PC-9 (cell line): Measurements from ENCODE around the gene GJC1. TPM values are rescaled to one million over a fixed set of nuclear protein-coding genes. Genes with fewer than 3 reads are reported as not detected.

Experiments used
- BruUV-seq: library from RNA; stranded (reverse); fragments of 400-500 nt; replicated peaks from 2 replicates; lab custom pipeline; 2021; lab: Mats Ljungman, UMichigan
- CTCF ChIA-PET: fragments of 300-600 bp; sonication (Branson Sonifier 250); formaldehyde crosslinking; loops from one replicate; lab custom pipeline; 2022; ENCODE audit warnings: antibody characterized with exemption; lab: Charles Lee
- POLR2A ChIA-PET: fragments of 300-600 bp; sonication (Branson Sonifier 250); formaldehyde crosslinking; loops from one replicate; lab custom pipeline; 2022; ENCODE audit warnings: antibody characterized with exemption; ENCODE audit not compliant: unreplicated experiment; lab: Charles Lee
- DNase-seq, 2 experiments: peaks; one replicate each; pipeline versions ENCODE4 v3.0.0 to v3.0.0-alpha.2; 2015 to 2022; ENCODE audit warnings: mixed read lengths in 1 of 2
- H2AFZ ChIP-seq: fragments of 200-600 bp; sonication (generic); 2 replicates; pipeline ENCODE4 v1.8.1; 2017; ENCODE audit warnings: antibody characterized with exemption
- H3F3A ChIP-seq: fragments of 200-600 bp; sonication (generic); 2 replicates; pipeline ENCODE4 v1.8.1; 2017; ENCODE audit warnings: antibody characterized with exemption, mild to moderate bottlenecking, low read depth; ENCODE audit not compliant: insufficient read depth
- H3K27ac ChIP-seq: fragments of 200-600 bp; sonication (generic); 2 replicates; pipeline ENCODE4 v1.6.1; 2016; ENCODE audit warnings: mixed run types
- H3K27me3 ChIP-seq: fragments of 200-600 bp; sonication (generic); 2 replicates; pipeline ENCODE4 v1.6.1; 2016; ENCODE audit warnings: low read depth, mixed run types; ENCODE audit not compliant: insufficient read depth
- H3K36me3 ChIP-seq: fragments of 200-600 bp; sonication (generic); 2 replicates; pipeline ENCODE4 v1.6.1; 2016; ENCODE audit warnings: low read depth, mixed run types
- H3K4me1 ChIP-seq: fragments of 200-600 bp; sonication (generic); replicated peaks from 2 replicates; pipeline ENCODE4 v1.6.1; 2016; ENCODE audit warnings: mixed run types; ENCODE audit not compliant: insufficient read depth
- H3K4me2 ChIP-seq: fragments of 200-600 bp; sonication (generic); 2 replicates; pipeline ENCODE4 v1.6.1; 2017; ENCODE audit warnings: mixed run types
- H3K4me3 ChIP-seq: fragments of 200-600 bp; sonication (generic); 2 replicates; pipeline ENCODE4 v1.6.1; 2016; ENCODE audit warnings: mixed run types
- H3K79me2 ChIP-seq: fragments of 200-600 bp; sonication (generic); 2 replicates; pipeline ENCODE4 v1.6.1; 2017; ENCODE audit warnings: low read depth, mixed run types
- H3K9me2 ChIP-seq: fragments of 200-600 bp; sonication (generic); 2 replicates; pipeline ENCODE4 v1.8.1; 2017; ENCODE audit warnings: mild to moderate bottlenecking; ENCODE audit not compliant: insufficient read depth
- H3K9me3 ChIP-seq: fragments of 200-600 bp; sonication (generic); 2 replicates; pipeline ENCODE4 v1.8.1; 2016; ENCODE audit warnings: low read depth; ENCODE audit not compliant: insufficient read depth
- H4K20me1 ChIP-seq: fragments of 200-600 bp; sonication (generic); 2 replicates; pipeline ENCODE4 v1.8.1; 2017; ENCODE audit not compliant: insufficient read depth
- CTCF ChIP-seq: fragments of 200-600 bp; sonication (generic); conservative IDR thresholded peaks from 2 replicates; pipeline ENCODE4 v1.6.1; 2017; ENCODE audit warnings: mixed run types, antibody characterized with exemption, mild to moderate bottlenecking, moderate library complexity
- EZH2 ChIP-seq: fragments of 200-600 bp; sonication (generic); IDR thresholded peaks from 2 replicates; pipeline ENCODE4 v1.8.0; 2017; ENCODE audit warnings: antibody characterized with exemption, low read depth
- intact Hi-C: fragments of 100-400 bp; cut with micrococcal nuclease; formaldehyde crosslinking; loops from one replicate; pipeline ENCODE4 v1.10.0; 2022; ENCODE audit not compliant: unreplicated experiment
- total RNA-seq: library from RNA; stranded (reverse); gene quantifications from 2 replicates; pipeline ENCODE4 v1.2.3, GENCODE V29; 2021

GJC1 gene
- total RNA-seq, 1 experiment from 2014 or later: 42.6 TPM

- Histone ChIP-seq H3K27me3 (no peaks in the 10 kb centered on the region), H3K79me2 (no peaks in the 10 kb centered on the region), H3K9me3 (no peaks in the 10 kb centered on the region), H3K36me3 (no peaks in the 10 kb centered on the region), H2AFZ (no peak overlapping the region), H3K9me2 (no peaks in the 10 kb centered on the region), H3K4me3 (no peak overlapping the region), H3K4me2 (peak overlapping the region; percentile 32; the same call in 1 of the 2 replicates), H4K20me1 (no peaks in the 10 kb centered on the region), H3K4me1 (peaks cover 21% of the 10 kb centered on the region), H3K27ac (peak overlapping the region; percentile 54), H3F3A (peaks cover 28% of the 10 kb centered on the region; the same call in 1 of the 2 replicates)
- TF ChIP-seq EZH2: no peak
- no peak for TF ChIP-seq CTCF
- POLR2A ChIA-PET: no interaction called here
- intact Hi-C loops: loop anchor here (5.0 kb wide), 1 partner anchor 33 kb away; no protein-coding TSS in a partner anchor
- no peak for DNase-seq
- CTCF ChIA-PET: interaction anchor here (0.6 kb wide), 1 partner anchor 39 kb away, joined by 4 read pairs; no protein-coding TSS in a partner anchor
- TSS peak; percentile 25 for BruUV-seq
Measured at GRCh38 chr17:44793885-44794842, 35.9 kb downstream of the GJC1 start.

GRCh38 chr17:44792276-44792675 lies 37.8 kb downstream of the GJC1 start:
- H3K4me3 ChIP-seq: no peak overlapping the region
- peaks cover 25% of the 10 kb centered on the region; the same call in 1 of the 2 replicates for H3F3A ChIP-seq
- peaks cover 21% of the 10 kb centered on the region for H3K4me1 ChIP-seq
- no peaks in the 10 kb centered on the region for H3K9me3 ChIP-seq
- H2AFZ ChIP-seq: no peak overlapping the region
- TF ChIP-seq EZH2: no peak
- TF ChIP-seq CTCF: no peak
- H3K27ac ChIP-seq: no peak overlapping the region
- no peaks in the 10 kb centered on the region for H3K79me2 ChIP-seq
- H3K27me3 ChIP-seq: no peaks in the 10 kb centered on the region
- no peaks in the 10 kb centered on the region for H3K9me2 ChIP-seq
- ChIA-PET CTCF (interaction anchor here (0.7 kb wide), 2 partner anchors 8 to 20 kb away, joined by 3 read pairs; no protein-coding TSS in a partner anchor), POLR2A (no interaction called here)
- DNase-seq: no peak
- H3K36me3 ChIP-seq: no peaks in the 10 kb centered on the region
- H4K20me1 ChIP-seq: no peaks in the 10 kb centered on the region
- intact Hi-C loops: loop anchor here (5.0 kb wide), 1 partner anchor 35 kb away; no protein-coding TSS in a partner anchor
- no TSS peak for BruUV-seq
- H3K4me2 ChIP-seq: no peak overlapping the region

DNA sequence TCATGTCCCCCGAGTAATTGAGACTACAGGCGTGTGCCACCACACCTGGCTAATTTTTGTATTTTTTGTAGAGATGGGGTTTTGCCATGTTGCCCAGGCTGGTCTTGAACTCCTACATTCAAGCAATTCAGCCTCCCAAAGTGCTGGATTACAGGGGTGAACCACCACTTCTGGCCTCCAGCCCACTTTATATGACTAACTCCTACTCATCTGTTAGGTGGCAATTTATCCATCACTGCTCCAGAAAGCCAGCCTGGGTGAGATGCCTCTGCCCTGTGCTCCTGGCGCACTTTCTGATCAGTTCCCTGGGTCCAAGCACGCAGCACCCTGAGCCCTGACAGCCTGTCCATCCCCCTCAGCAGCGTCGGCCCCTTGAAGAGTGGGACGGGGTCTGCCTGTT lies 41.9 kb downstream of the GJC1 start:
- Histone ChIP-seq H3K4me2 (no peak overlapping the region), H3K27me3 (no peaks in the 10 kb centered on the region), H3K79me2 (no peaks in the 10 kb centered on the region), H3F3A (no peaks in the 10 kb centered on the region), H2AFZ (no peak overlapping the region), H3K4me3 (no peak overlapping the region), H4K20me1 (no peaks in the 10 kb centered on the region), H3K4me1 (no peaks in the 10 kb centered on the region), H3K36me3 (no peaks in the 10 kb centered on the region), H3K27ac (no peak overlapping the region), H3K9me2 (no peaks in the 10 kb centered on the region), H3K9me3 (no peaks in the 10 kb centered on the region)
- no TSS peak for BruUV-seq
- no peak for TF ChIP-seq CTCF
- TF ChIP-seq EZH2: no peak
- DNase-seq: no peak
- CTCF ChIA-PET: no interaction called here
- intact Hi-C loops: no loop called here
- POLR2A ChIA-PET: no interaction called here
